Suprapubic skin (tissue), 4 donors: ENCODE measurements around the gene ANKRD13A.

Experiments
- CTCF ChIP-seq, 2 donors: fragments of 200-600 bp in 1 of 2; fragments of 450-650 bp in 1 of 2; sonication (generic) in 1 of 2; IDR thresholded peaks; one replicate each; pipeline ENCODE4 v1.5.1; 2016 to 2019; ENCODE audit warnings: antibody characterized with exemption in 2 of 2, mild to moderate bottlenecking in 1 of 2, moderate library complexity in 1 of 2
- EP300 ChIP-seq: sonication (generic); formaldehyde crosslinking; IDR thresholded peaks from one replicate; pipeline ENCODE4 v1.6.1; 2017; ENCODE audit warnings: antibody characterized with exemption
- POLR2A ChIP-seq, 2 donors: fragments of 450-650 bp; IDR thresholded peaks; one replicate each; pipeline ENCODE4 v1.6.1; 2017; ENCODE audit warnings: antibody characterized with exemption in 2 of 2, mild to moderate bottlenecking in 2 of 2, moderate library complexity in 2 of 2
- POLR2AphosphoS5 ChIP-seq, 3 donors: sonication (generic); formaldehyde crosslinking; IDR thresholded peaks; one replicate each; pipeline ENCODE4 v1.6.1; 2017; ENCODE audit warnings: antibody characterized with exemption in 3 of 3

DNA sequence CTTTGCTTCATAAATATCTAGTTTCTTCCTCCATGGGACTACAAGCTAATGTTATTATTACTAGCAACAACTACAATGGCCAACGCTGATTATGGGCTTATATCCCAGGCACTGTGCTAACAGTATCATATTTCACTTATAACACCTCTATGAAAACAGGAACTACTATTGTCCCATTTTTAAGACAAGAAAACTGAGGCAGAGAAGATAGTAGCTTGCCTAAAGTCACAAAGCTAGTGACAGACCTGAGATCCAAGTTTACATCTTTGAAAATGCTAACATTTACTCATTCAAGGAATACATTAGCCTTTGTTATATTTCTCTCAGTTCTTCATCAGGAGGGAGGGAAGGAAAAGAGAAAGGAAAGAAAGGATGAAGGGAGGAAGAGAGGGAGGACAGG is 35.9 kb upstream of the ANKRD13A start:
- no peak for TF ChIP-seq POLR2A (IDR thresholded peaks at IDR 0.05)
- no peak for TF ChIP-seq EP300
- TF ChIP-seq CTCF (IDR thresholded peaks at IDR 0.05), result no peak
- TF ChIP-seq POLR2AphosphoS5 (IDR thresholded peaks at IDR 0.05), result no peak
